ENCODE measurements around the gene AGAP3.

Gene AGAP3

DNA sequence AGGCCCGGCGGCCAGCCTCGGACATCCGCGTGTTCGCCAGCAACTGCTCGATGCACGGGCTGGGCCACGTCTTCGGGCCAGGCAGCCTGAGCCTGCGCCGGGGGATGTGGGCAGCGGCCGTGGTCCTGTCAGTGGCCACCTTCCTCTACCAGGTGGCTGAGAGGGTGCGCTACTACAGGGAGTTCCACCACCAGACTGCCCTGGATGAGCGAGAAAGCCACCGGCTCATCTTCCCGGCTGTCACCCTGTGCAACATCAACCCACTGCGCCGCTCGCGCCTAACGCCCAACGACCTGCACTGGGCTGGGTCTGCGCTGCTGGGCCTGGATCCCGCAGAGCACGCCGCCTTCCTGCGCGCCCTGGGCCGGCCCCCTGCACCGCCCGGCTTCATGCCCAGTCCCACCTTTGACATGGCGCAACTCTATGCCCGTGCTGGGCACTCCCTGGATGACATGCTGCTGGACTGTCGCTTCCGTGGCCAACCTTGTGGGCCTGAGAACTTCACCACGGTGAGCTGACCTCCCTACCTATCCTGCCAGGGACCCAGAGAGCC lies 37.3 kb upstream of the AGAP3 start:
- TF ChIP-seq REST (IDR thresholded peaks at IDR 0.05; ENCODE audit: insufficient read depth in 1 of 2, low read depth in 2 of 2, low read length in 2 of 2) = no peak
- no peak for TF ChIP-seq POLR2AphosphoS5 (IDR thresholded peaks at IDR 0.05; ENCODE audit: low read depth, low read length)
- TF ChIP-seq TAF1 (IDR thresholded peaks at IDR 0.05; ENCODE audit: borderline replicate concordance, insufficient read depth, low read length) = no peak
- TF ChIP-seq SIN3A (IDR thresholded peaks at IDR 0.05; ENCODE audit: borderline replicate concordance, insufficient read depth, low read length) = no peak
- no peak for TF ChIP-seq FOXP2 (optimal IDR thresholded peaks at IDR 0.05; ENCODE audit: borderline replicate concordance, extremely low read depth, extremely low read length, insufficient read depth)

GRCh38 chr7:151051108-151051507 lies 35.2 kb upstream of the AGAP3 start:
- TF ChIP-seq FOXP2 (optimal IDR thresholded peaks at IDR 0.05; ENCODE audit: borderline replicate concordance, extremely low read depth, extremely low read length, insufficient read depth) (no peak), TAF1 (IDR thresholded peaks at IDR 0.05; ENCODE audit: borderline replicate concordance, insufficient read depth, low read length) (no peak), SIN3A (IDR thresholded peaks at IDR 0.05; ENCODE audit: borderline replicate concordance, insufficient read depth, low read length) (no peak), REST (IDR thresholded peaks at IDR 0.05; ENCODE audit: insufficient read depth in 1 of 2, low read depth in 2 of 2, low read length in 2 of 2) (no peak), POLR2AphosphoS5 (IDR thresholded peaks at IDR 0.05; ENCODE audit: low read depth, low read length) (no peak)

- TF ChIP-seq TAF1 (IDR thresholded peaks at IDR 0.05; ENCODE audit: borderline replicate concordance, insufficient read depth, low read length) (no peak), FOXP2 (optimal IDR thresholded peaks at IDR 0.05; ENCODE audit: borderline replicate concordance, extremely low read depth, extremely low read length, insufficient read depth) (no peak), SIN3A (IDR thresholded peaks at IDR 0.05; ENCODE audit: borderline replicate concordance, insufficient read depth, low read length) (no peak), REST (IDR thresholded peaks at IDR 0.05; ENCODE audit: insufficient read depth in 1 of 2, low read depth in 2 of 2, low read length in 2 of 2) (no peak), POLR2AphosphoS5 (IDR thresholded peaks at IDR 0.05; ENCODE audit: low read depth, low read length) (no peak)
Observed at GRCh38 chr7:151053096-151053495, 33.2 kb upstream of the AGAP3 start.

DNA sequence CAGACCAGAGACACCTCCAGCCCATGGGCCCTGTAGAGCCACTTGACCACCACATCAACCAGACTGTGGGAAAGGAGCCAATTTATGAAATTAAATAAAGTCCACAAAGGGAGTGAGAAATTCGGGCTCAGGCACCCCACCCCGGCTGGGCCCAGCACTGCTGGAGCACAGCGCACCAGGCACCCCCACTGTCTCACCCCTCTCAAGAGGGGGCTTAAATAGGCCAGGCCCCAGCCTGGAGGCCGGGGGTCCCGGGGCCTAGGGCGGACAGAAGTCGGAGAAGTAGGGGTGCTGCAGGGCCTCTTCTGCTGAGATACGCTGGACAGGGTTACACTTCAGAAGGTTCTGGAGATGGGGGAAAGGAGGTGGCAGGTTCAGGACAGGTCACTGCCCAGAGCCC lies 32.5 kb upstream of the AGAP3 start:
- TF ChIP-seq SIN3A (IDR thresholded peaks at IDR 0.05; ENCODE audit: borderline replicate concordance, insufficient read depth, low read length) (no peak), POLR2AphosphoS5 (IDR thresholded peaks at IDR 0.05; ENCODE audit: low read depth, low read length) (no peak), FOXP2 (optimal IDR thresholded peaks at IDR 0.05; ENCODE audit: borderline replicate concordance, extremely low read depth, extremely low read length, insufficient read depth) (no peak), REST (IDR thresholded peaks at IDR 0.05; ENCODE audit: insufficient read depth in 1 of 2, low read depth in 2 of 2, low read length in 2 of 2) (no peak), TAF1 (IDR thresholded peaks at IDR 0.05; ENCODE audit: borderline replicate concordance, insufficient read depth, low read length) (no peak)

DNA sequence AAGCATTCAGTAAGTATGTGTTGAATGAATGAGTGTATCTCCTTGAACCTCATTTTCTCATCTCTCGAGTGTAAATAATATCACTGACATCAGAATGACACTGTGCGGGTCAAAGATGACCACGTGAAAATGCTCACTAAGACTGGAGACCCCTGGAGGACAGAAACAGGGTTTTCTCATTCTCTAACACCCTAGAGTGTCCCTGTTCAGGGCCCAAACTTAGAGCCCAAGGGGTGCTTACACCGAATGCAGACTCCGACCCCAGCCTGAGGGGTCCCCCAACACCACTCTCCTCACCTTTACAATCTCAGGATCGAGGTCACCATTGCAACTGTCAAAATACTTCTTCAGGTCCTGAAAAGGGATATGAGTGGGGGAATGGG lies 30.0 kb upstream of the AGAP3 start:
- TF ChIP-seq REST (IDR thresholded peaks at IDR 0.05; ENCODE audit: insufficient read depth in 1 of 2, low read depth in 2 of 2, low read length in 2 of 2) (no peak), SIN3A (IDR thresholded peaks at IDR 0.05; ENCODE audit: borderline replicate concordance, insufficient read depth, low read length) (no peak), POLR2AphosphoS5 (IDR thresholded peaks at IDR 0.05; ENCODE audit: low read depth, low read length) (no peak), FOXP2 (optimal IDR thresholded peaks at IDR 0.05; ENCODE audit: borderline replicate concordance, extremely low read depth, extremely low read length, insufficient read depth) (no peak), TAF1 (IDR thresholded peaks at IDR 0.05; ENCODE audit: borderline replicate concordance, insufficient read depth, low read length) (no peak)

All from PFSK-1 (cell line).